HepG2 (cell line): ENCODE results near the gene AKTIP. TPM values are rescaled to one million over a fixed set of nuclear protein-coding genes. Genes with fewer than 3 reads are reported as not detected.

Experiments
- ARID2 ChIP-seq: sonication (generic); formaldehyde crosslinking; IDR thresholded peaks from 2 replicates; pipeline ENCODE4 v1.8.1; 2022; ENCODE audit warnings: mild to moderate bottlenecking, missing genetic modification reagents, borderline replicate concordance
- ARID5B ChIP-seq: IDR thresholded peaks from 2 replicates; pipeline ENCODE4 v1.4.0; 2020; ENCODE audit warnings: mild to moderate bottlenecking, missing genetic modification reagents
- DZIP1 ChIP-seq: sonication (generic); formaldehyde crosslinking; IDR thresholded peaks from 2 replicates; pipeline ENCODE4 v1.5.0; 2020; ENCODE audit warnings: mild to moderate bottlenecking, missing genetic modification reagents
- KMT2A ChIP-seq: sonication (generic); formaldehyde crosslinking; IDR thresholded peaks from 2 replicates; pipeline ENCODE4 v1.4.0; 2020; ENCODE audit warnings: missing genetic modification reagents
- MAX ChIP-seq: IDR thresholded peaks from 2 replicates; pipeline ENCODE4 v1.6.1; 2012; ENCODE audit warnings: inconsistent platforms
- POGK ChIP-seq: sonication (generic); formaldehyde crosslinking; conservative IDR thresholded peaks from 2 replicates; pipeline ENCODE4 v1.8.0; 2022; ENCODE audit warnings: mild to moderate bottlenecking, moderate library complexity, missing genetic modification reagents
- RNF2 ChIP-seq: fragments of 450-650 bp; conservative IDR thresholded peaks from 2 replicates; pipeline ENCODE4 v1.6.1; 2016; ENCODE audit warnings: low read depth
- SMAD9 ChIP-seq: sonication (generic); formaldehyde crosslinking; IDR thresholded peaks from 2 replicates; pipeline ENCODE4 v1.5.1; 2020; ENCODE audit warnings: mild to moderate bottlenecking, missing genetic modification reagents
- THAP7 ChIP-seq: sonication (generic); formaldehyde crosslinking; IDR thresholded peaks from 2 replicates; pipeline ENCODE4 v1.8.1; 2023; ENCODE audit warnings: mild to moderate bottlenecking, missing genetic modification reagents
- ZNF280B ChIP-seq: sonication (generic); formaldehyde crosslinking; IDR thresholded peaks from 2 replicates; pipeline ENCODE4 v1.5.0; 2020; ENCODE audit warnings: missing genetic modification reagents, mild to moderate bottlenecking, borderline replicate concordance
- ZNF550 ChIP-seq: sonication (generic); formaldehyde crosslinking; IDR thresholded peaks from 2 replicates; pipeline ENCODE4 v1.4.0; 2020; ENCODE audit warnings: mild to moderate bottlenecking, missing genetic modification reagents, borderline replicate concordance
- ZNF556 ChIP-seq: sonication (generic); formaldehyde crosslinking; IDR thresholded peaks from 2 replicates; pipeline ENCODE4 v1.4.0; 2020; ENCODE audit warnings: mild to moderate bottlenecking, missing genetic modification reagents, borderline replicate concordance
- ZNF629 ChIP-seq: sonication (generic); formaldehyde crosslinking; conservative IDR thresholded peaks from 2 replicates; pipeline ENCODE4 v1.5.0; 2020; ENCODE audit warnings: missing genetic modification reagents
- ZUFSP ChIP-seq: sonication (generic); formaldehyde crosslinking; IDR thresholded peaks from 2 replicates; pipeline ENCODE4 v1.9.0; 2021; ENCODE audit warnings: missing genetic modification reagents, mild to moderate bottlenecking, borderline replicate concordance
- polyA plus RNA-seq, 8 experiments: library from polyadenylated mRNA; depleted of rRNA in 3 of 8; stranded (reverse) in 7 of 8; unstranded in 1 of 8; fragments of >200 nt; fragmentation: Illumina TruSeq in 4 of 8; extraction: Trizol in 4 of 8; gene quantifications; 2 replicates each; pipeline versions ENCODE4 v1.2.1 to v1.2.3, GENCODE V29; 2011 to 2016; ENCODE audit warnings: low read depth in 4 of 8, missing spikeins in 1 of 8, mixed read lengths in 1 of 8; ENCODE audit not compliant: insufficient read depth in 1 of 8
- total RNA-seq, 5 experiments: library from RNA; depleted of rRNA; stranded (reverse); fragments of >200 nt; fragmentation: Illumina TruSeq; extraction: Trizol; gene quantifications; 2 replicates each; pipeline ENCODE4 v1.2.3, GENCODE V29; 2016; ENCODE audit warnings: low read depth in 1 of 5

Gene AKTIP
- total and polyA plus RNA-seq, 2 of the 13 experiments (the other 11 are each of a cell fraction or from before 2014, with no cell fraction given), result 28.8 to 49.0 TPM

- peak; percentile 24; the same call in 1 of the 2 replicates for TF ChIP-seq DZIP1
- no peak for TF ChIP-seq ARID2 (CRISPR knock-in tag)
- TF ChIP-seq RNF2, result no peak
- no peak; the same call in 1 of the 2 replicates for TF ChIP-seq POGK
- TF ChIP-seq ZNF280B (CRISPR knock-in tag), result peak; percentile 92
- no peak for TF ChIP-seq ZNF550
- TF ChIP-seq ZUFSP (CRISPR knock-in tag), result no peak
- 0 out of 2 replicates have a peak, but pooled peaks have one; percentile 24 for TF ChIP-seq ZNF629 (CRISPR knock-in tag)
- TF ChIP-seq ZNF556 (CRISPR knock-in tag), result no peak
- no peak for TF ChIP-seq SMAD9 (CRISPR knock-in tag)
- TF ChIP-seq KMT2A (CRISPR knock-in tag), result no peak
- peak; percentile 78 for TF ChIP-seq MAX
- peak; percentile 93 for TF ChIP-seq ARID5B (CRISPR knock-in tag)
- 0 out of 2 replicates have a peak, but pooled peaks have one; percentile 49 for TF ChIP-seq THAP7
These were observed 8.6 kb upstream of the AKTIP start (continued) for GRCh38 chr16:53511403-53512280.
